Gastrocnemius medialis (tissue), 4 donors: ENCODE data around the gene TRIM7. TPM values are rescaled to one million over a fixed set of nuclear protein-coding genes. Genes with fewer than 3 reads are reported as not detected.

ENCODE experiments used
- ATAC-seq, 2 donors: fragments of 150-250 bp; one replicate each; pipeline ENCODE4 v1.9.1; 2016
- DNase-seq, 2 donors: peaks; one replicate each; pipeline ENCODE4 v3.0.0-alpha.2; 2019
- H3K27ac ChIP-seq, 4 donors: fragments of 200-600 bp; sonication (generic); 1 replicate in 1 of 4; 2 replicates in 3 of 4; pipeline ENCODE4 v1.5.1; 2016 to 2018; ENCODE audit warnings: mild to moderate bottlenecking in 2 of 4, moderate library complexity in 1 of 4
- H3K27me3 ChIP-seq, 3 donors: fragments of 200-600 bp; sonication (generic) in 2 of 3; 1 replicate in 1 of 3; 2 replicates in 2 of 3; pipeline versions ENCODE4 v1.5.1 to v1.6.0; 2016 to 2019; ENCODE audit warnings: mild to moderate bottlenecking in 1 of 3, moderate library complexity in 1 of 3
- H3K36me3 ChIP-seq, 2 donors: fragments of 200-600 bp; sonication (generic) in 1 of 2; one replicate each; pipeline ENCODE4 v1.5.1; 2017 to 2018
- H3K4me1 ChIP-seq, 2 donors: fragments of 200-600 bp; sonication (generic) in 1 of 2; one replicate each; pipeline ENCODE4 v1.5.1; 2016 to 2017; ENCODE audit warnings: mild to moderate bottlenecking in 2 of 2
- H3K4me3 ChIP-seq, 4 donors: fragments of 200-600 bp; sonication (generic) in 3 of 4; 1 replicate in 1 of 4; 2 replicates in 3 of 4; pipeline ENCODE4 v1.5.1; 2016 to 2019; ENCODE audit warnings: mild to moderate bottlenecking in 2 of 4
- H3K9me3 ChIP-seq, 3 donors: fragments of 200-600 bp; sonication (generic) in 2 of 3; 1 replicate in 1 of 3; 2 replicates in 2 of 3; pipeline ENCODE4 v1.5.1; 2016 to 2019
- CTCF ChIP-seq, 5 experiments: fragments of 450-650 bp in 3 of 5; fragments of 200-600 bp in 2 of 5; sonication (generic) in 2 of 5; IDR thresholded peaks in 4 of 5; conservative IDR thresholded peaks in 1 of 5; 1 replicate in 4 of 5; 2 replicates in 1 of 5; pipeline ENCODE4 v1.5.1; 2016 to 2019; ENCODE audit warnings: antibody characterized with exemption in 5 of 5, mild to moderate bottlenecking in 3 of 5, moderate library complexity in 3 of 5
- POLR2A ChIP-seq, 2 donors: fragments of 450-650 bp; IDR thresholded peaks; one replicate each; pipeline ENCODE4 v1.6.1; 2017; ENCODE audit warnings: antibody characterized with exemption in 2 of 2, mild to moderate bottlenecking in 2 of 2, moderate library complexity in 2 of 2
- in situ Hi-C, 4 donors: fragments of 200-750 bp; cut with MboI; loops; one replicate each; pipeline versions ENCODE4 v1.15.0 to v1.8.0; 2017; ENCODE audit warnings: low sequenced_read_pairs in 4 of 4
- intact Hi-C: fragments of 100-400 bp; cut with DNase I; formaldehyde crosslinking; loops from one replicate; pipeline ENCODE4 v1.15.1; 2023; ENCODE audit warnings: low total_unique reads
- total RNA-seq, 4 donors: library from RNA; depleted of rRNA; stranded (reverse); fragments of >200 nt; gene quantifications; one replicate each; pipeline versions ENCODE4 v1.1.0 to v1.2.3, GENCODE V29; 2016

Gene TRIM7
- total RNA-seq, 4 donors from 2014 or later = 27.9 to 58.4 (median 47.1) TPM

GRCh38 chr5:181195249-181195761, 9.7 kb downstream of the TRIM7 start:
- H3K9me3 ChIP-seq = no peaks in the 10 kb centered on the region
- ATAC-seq (no peak), DNase-seq (no peak)
- H3K36me3 ChIP-seq = no peaks in the 10 kb centered on the region
- no peaks in the 10 kb centered on the region for H3K27me3 ChIP-seq
- intact Hi-C loops (no loop called here), in situ Hi-C loops (no loop called here)
- H3K27ac ChIP-seq = peak overlapping the region; percentile 38 to 98 (median 93)
- TF ChIP-seq CTCF (IDR thresholded peaks at IDR 0.05 in 4 of 5, conservative IDR thresholded peaks at IDR 0.05 in 1 of 5) = no peak
- TF ChIP-seq POLR2A (IDR thresholded peaks at IDR 0.05) = no peak
- no peak overlapping the region for H3K4me3 ChIP-seq
- H3K4me1 ChIP-seq = peaks cover 13 to 18% of the 10 kb centered on the region in 2 donors

- no peaks in the 10 kb centered on the region for H3K27me3 ChIP-seq
- TF ChIP-seq POLR2A (IDR thresholded peaks at IDR 0.05) (no peak), CTCF (IDR thresholded peaks at IDR 0.05 in 4 of 5, conservative IDR thresholded peaks at IDR 0.05 in 1 of 5) (no peak)
- DNase-seq = peak in 1 of 2 donors; percentile 80
- no peak overlapping the region for H3K4me3 ChIP-seq
- in situ Hi-C loops = no loop called here
- H3K4me1 ChIP-seq = peaks cover 14 to 17% of the 10 kb centered on the region in 2 donors
- H3K27ac ChIP-seq = peak overlapping the region; percentile 38 to 98 (median 93)
- intact Hi-C loops = loop anchor here (5.0 kb wide), 1 partner anchor 1362 kb away; no protein-coding TSS in a partner anchor
- ATAC-seq = peak in 1 of 2 donors; percentile 21
- no peaks in the 10 kb centered on the region for H3K9me3 ChIP-seq
- no peaks in the 10 kb centered on the region for H3K36me3 ChIP-seq
Observed at GRCh38 chr5:181194489-181195248, 10.3 kb downstream of the TRIM7 start.

GRCh38 chr5:181193656-181194055, 11.3 kb downstream of the TRIM7 start:
- no peaks in the 10 kb centered on the region for H3K9me3 ChIP-seq
- TF ChIP-seq CTCF (IDR thresholded peaks at IDR 0.05 in 4 of 5, conservative IDR thresholded peaks at IDR 0.05 in 1 of 5) = no peak
- no peak for TF ChIP-seq POLR2A (IDR thresholded peaks at IDR 0.05)
- in situ Hi-C loops = no loop called here
- H3K27ac ChIP-seq = peak overlapping the region; percentile 89 to 98 (median 93)
- intact Hi-C loops = loop anchor here (5.0 kb wide), 1 partner anchor 1361 kb away; no protein-coding TSS in a partner anchor
- no peaks in the 10 kb centered on the region for H3K27me3 ChIP-seq
- no peak overlapping the region for H3K4me3 ChIP-seq
- peaks cover 14 to 17% of the 10 kb centered on the region in 2 donors for H3K4me1 ChIP-seq
- no peak for ATAC-seq
- DNase-seq = no peak
- H3K36me3 ChIP-seq = no peaks in the 10 kb centered on the region

- intact Hi-C loops (loop anchor here (5.0 kb wide), 1 partner anchor 1360 kb away; no protein-coding TSS in a partner anchor), in situ Hi-C loops (no loop called here)
- TF ChIP-seq POLR2A (IDR thresholded peaks at IDR 0.05) = peak in 1 of 2 donors; percentile 15
- no peak for TF ChIP-seq CTCF (IDR thresholded peaks at IDR 0.05 in 4 of 5, conservative IDR thresholded peaks at IDR 0.05 in 1 of 5)
- Histone ChIP-seq H3K4me3 (peak overlapping the region; percentile 67 to 97 (median 72)), H3K4me1 (peaks cover 14 to 22% of the 10 kb centered on the region in 2 donors), H3K27me3 (no peaks in the 10 kb centered on the region), H3K9me3 (no peaks in the 10 kb centered on the region), H3K36me3 (no peaks in the 10 kb centered on the region), H3K27ac (peak overlapping the region; percentile 89 to 98 (median 93))
- no peak for ATAC-seq
- no peak for DNase-seq
Observed at GRCh38 chr5:181192337-181193046, 12.5 kb downstream of the TRIM7 start.
